Measurements from ENCODE around the gene RNF215. TPM values are rescaled to one million over a fixed set of nuclear protein-coding genes. Genes with fewer than 3 reads are reported as not detected.

Gene RNF215
- total and polyA plus RNA-seq, 2 of the 13 experiments (the other 11 are each of a cell fraction or from before 2014, with no cell fraction given): 5.3 to 6.1 TPM

DNA sequence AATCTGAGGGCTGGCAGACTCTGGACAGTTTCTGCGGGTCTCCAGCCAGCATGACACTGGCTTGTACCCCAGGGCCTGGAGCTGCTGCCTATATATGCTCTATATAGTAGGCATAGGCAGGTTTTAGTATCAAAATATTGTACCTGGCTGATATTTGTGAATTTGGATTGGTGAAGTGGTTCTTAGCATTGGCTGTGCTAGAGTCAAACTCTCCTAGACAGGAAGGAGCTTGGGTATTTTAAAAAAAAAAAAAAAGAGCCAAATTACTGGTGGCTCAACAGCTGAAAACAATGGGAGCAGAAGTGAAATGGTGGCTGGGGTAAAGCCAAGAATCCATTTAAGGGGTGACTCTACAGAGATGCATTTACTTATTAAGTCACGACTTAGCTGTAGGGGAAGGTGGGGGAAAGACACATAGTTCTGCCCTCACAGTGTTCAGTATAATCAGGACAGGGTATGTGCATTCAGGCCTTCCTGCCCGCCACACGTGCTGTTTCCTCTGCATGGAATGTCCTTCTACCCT, 27.4 kb upstream of the RNF215 start:
- Histone ChIP-seq H3K27ac (ENCODE audit: extremely low read length, insufficient read depth, low read length) (no peak overlapping the region), H3K4me3 (replicated peaks in 1 of 3; ENCODE audit: insufficient read depth in 1 of 3, low read depth in 2 of 3, low read length in 3 of 3) (no peak overlapping the region), H3K9me3 (ENCODE audit: low read length) (no peaks in the 10 kb centered on the region), H4K20me1 (ENCODE audit: insufficient read depth, low read length) (no peaks in the 10 kb centered on the region), H3K9ac (ENCODE audit: insufficient read depth, low read depth, low read length) (no peak overlapping the region), H3K4me2 (ENCODE audit: low read depth, low read length) (no peak overlapping the region), H3K36me3 (replicated peaks in 1 of 2; ENCODE audit: control insufficient read depth in 1 of 2, insufficient read depth in 2 of 2, low read length in 2 of 2) (peaks cover 8 to 43% of the 10 kb centered on the region in 2 experiments), H3K4me1 (ENCODE audit: insufficient read depth, low read length) (peaks cover 43% of the 10 kb centered on the region), H3K79me2 (ENCODE audit: insufficient read depth, low read length) (peaks cover 2% of the 10 kb centered on the region), H2AFZ (ENCODE audit: low read length) (no peak overlapping the region), H3K27me3 (ENCODE audit: control insufficient read depth in 1 of 2, insufficient read depth in 2 of 2, low read length in 2 of 2) (no peaks in the 10 kb centered on the region)
- TF ChIP-seq FOXC1 (CRISPR knock-in tag; IDR thresholded peaks at IDR 0.05; ENCODE audit: borderline replicate concordance) (no peak), MATR3 (CRISPR knock-in tag; IDR thresholded peaks at IDR 0.05) (no peak), ZFP41 (CRISPR knock-in tag; IDR thresholded peaks at IDR 0.05; ENCODE audit: borderline replicate concordance) (no peak), GATA4 (IDR thresholded peaks at IDR 0.05; ENCODE audit: borderline replicate concordance, low read depth) (no peak), HDAC6 (IDR thresholded peaks at IDR 0.05; ENCODE audit: low read depth, low read length) (no peak), CEBPG (CRISPR knock-in tag; IDR thresholded peaks at IDR 0.05) (no peak), HOXA9 (CRISPR knock-in tag; IDR thresholded peaks at IDR 0.05; ENCODE audit: borderline replicate concordance) (no peak), ZNF556 (CRISPR knock-in tag; IDR thresholded peaks at IDR 0.05; ENCODE audit: borderline replicate concordance) (no peak), CC2D1A (CRISPR knock-in tag; IDR thresholded peaks at IDR 0.05) (no peak), ZNF674 (CRISPR knock-in tag; IDR thresholded peaks at IDR 0.05; ENCODE audit: low read depth) (no peak), ATAD3A (CRISPR knock-in tag; IDR thresholded peaks at IDR 0.05) (no peak), PHB2 (IDR thresholded peaks at IDR 0.05; ENCODE audit: partially characterized antibody) (no peak), STAG1 (CRISPR knock-in tag; IDR thresholded peaks at IDR 0.05) (no peak)
- TF ChIP-seq, protein P1, sequence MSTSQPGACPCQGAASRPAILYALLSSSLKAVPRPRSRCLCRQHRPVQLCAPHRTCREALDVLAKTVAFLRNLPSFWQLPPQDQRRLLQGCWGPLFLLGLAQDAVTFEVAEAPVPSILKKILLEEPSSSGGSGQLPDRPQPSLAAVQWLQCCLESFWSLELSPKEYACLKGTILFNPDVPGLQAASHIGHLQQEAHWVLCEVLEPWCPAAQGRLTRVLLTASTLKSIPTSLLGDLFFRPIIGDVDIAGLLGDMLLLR (CRISPR knock-in tag; IDR thresholded peaks at IDR 0.05): no peak
- TF ChIP-seq, protein P2, sequence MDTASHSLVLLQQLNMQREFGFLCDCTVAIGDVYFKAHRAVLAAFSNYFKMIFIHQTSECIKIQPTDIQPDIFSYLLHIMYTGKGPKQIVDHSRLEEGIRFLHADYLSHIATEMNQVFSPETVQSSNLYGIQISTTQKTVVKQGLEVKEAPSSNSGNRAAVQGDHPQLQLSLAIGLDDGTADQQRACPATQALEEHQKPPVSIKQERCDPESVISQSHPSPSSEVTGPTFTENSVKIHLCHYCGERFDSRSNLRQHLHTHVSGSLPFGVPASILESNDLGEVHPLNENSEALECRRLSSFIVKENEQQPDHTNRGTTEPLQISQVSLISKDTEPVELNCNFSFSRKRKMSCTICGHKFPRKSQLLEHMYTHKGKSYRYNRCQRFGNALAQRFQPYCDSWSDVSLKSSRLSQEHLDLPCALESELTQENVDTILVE (CRISPR knock-in tag; IDR thresholded peaks at IDR 0.05): no peak
- TF ChIP-seq, protein P3, sequence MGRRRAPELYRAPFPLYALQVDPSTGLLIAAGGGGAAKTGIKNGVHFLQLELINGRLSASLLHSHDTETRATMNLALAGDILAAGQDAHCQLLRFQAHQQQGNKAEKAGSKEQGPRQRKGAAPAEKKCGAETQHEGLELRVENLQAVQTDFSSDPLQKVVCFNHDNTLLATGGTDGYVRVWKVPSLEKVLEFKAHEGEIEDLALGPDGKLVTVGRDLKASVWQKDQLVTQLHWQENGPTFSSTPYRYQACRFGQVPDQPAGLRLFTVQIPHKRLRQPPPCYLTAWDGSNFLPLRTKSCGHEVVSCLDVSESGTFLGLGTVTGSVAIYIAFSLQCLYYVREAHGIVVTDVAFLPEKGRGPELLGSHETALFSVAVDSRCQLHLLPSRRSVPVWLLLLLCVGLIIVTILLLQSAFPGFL (CRISPR knock-in tag; IDR thresholded peaks at IDR 0.05): no peak
- TF ChIP-seq, protein P4, sequence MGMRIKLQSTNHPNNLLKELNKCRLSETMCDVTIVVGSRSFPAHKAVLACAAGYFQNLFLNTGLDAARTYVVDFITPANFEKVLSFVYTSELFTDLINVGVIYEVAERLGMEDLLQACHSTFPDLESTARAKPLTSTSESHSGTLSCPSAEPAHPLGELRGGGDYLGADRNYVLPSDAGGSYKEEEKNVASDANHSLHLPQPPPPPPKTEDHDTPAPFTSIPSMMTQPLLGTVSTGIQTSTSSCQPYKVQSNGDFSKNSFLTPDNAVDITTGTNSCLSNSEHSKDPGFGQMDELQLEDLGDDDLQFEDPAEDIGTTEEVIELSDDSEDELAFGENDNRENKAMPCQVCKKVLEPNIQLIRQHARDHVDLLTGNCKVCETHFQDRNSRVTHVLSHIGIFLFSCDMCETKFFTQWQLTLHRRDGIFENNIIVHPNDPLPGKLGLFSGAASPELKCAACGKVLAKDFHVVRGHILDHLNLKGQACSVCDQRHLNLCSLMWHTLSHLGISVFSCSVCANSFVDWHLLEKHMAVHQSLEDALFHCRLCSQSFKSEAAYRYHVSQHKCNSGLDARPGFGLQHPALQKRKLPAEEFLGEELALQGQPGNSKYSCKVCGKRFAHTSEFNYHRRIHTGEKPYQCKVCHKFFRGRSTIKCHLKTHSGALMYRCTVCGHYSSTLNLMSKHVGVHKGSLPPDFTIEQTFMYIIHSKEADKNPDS (CRISPR knock-in tag; IDR thresholded peaks at IDR 0.05): no peak
- intact Hi-C loops (cut with micrococcal nuclease; ENCODE audit: unreplicated experiment): no loop called here
- in situ Hi-C loops (cut with HindIII; ENCODE audit: extremely low pct_ligation_motif_present, low pct_unique_long_range_greater_than_20kb): no loop called here
- DNase-seq (ENCODE audit: low spot score): no peak
- POLR2A ChIA-PET: interaction anchor here (2.3 to 8.5 kb wide), 2 partner anchors 8 to 11 kb away, joined by 5 to 42 read pairs; partner anchors contain the start of gene MTFP1
- no TSS peak for BruUV-seq (replicated peaks)
- CTCF ChIA-PET (ENCODE audit: low intra/inter-chr PET ratio, low total read pairs): no interaction called here
- ATAC-seq: no peak
- FAIRE-seq: no peak
- 97% methylated on average over 4 of the region's 4 CpGs for WGBS (ENCODE audit: low lambda C conversion rate)
